ENCODE data around the gene KCNQ1. TPM values are rescaled to one million over a fixed set of nuclear protein-coding genes. Genes with fewer than 3 reads are reported as not detected.

Gene KCNQ1
- total and polyA plus RNA-seq, 2 of the 13 experiments (the other 11 are each of a cell fraction or from before 2014, with no cell fraction given), result 0.02 to 0.08 TPM

DNA sequence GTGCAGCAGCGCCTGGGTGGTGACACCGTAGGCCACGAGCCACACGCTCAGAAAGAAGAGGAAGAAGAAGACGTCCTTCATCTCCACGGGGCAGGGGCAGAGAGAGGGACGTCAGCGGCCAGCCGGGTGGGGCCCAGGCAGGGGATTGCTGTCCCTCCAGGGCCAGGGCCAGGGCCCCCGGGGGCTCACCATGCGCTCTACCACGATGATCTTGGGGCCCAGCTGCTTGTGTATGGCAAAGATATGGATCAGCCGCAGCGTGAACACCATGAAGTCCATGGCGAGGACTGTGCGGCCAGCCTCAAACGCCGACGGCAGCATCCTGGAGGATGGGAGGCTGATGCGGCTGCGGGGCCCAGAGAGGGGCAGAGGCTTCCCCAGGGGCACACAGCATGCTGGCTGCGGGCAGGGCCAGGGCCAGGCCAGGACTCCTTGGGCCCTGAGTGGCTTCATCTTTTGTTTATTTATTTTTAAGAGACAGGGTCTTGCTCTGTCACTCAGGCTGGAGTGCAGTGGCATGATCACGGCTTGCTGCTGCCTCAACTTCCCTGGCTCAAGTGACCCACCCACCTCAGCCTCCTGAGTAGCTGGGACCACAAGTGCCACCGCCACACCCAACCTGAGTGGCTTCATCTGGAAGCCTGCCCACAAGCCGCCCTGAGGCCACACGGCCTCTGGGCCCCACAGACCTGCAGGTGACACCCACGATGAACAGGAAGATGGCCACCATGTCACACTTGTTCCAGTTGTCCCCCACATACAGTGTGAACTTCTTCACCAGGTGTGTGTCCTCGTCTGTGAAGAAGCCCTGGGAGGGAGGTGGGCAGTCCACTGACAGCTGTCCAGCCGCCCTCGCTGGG is 33.1 kb upstream of the KCNQ1 start (continued):
- TF ChIP-seq, protein P1, sequence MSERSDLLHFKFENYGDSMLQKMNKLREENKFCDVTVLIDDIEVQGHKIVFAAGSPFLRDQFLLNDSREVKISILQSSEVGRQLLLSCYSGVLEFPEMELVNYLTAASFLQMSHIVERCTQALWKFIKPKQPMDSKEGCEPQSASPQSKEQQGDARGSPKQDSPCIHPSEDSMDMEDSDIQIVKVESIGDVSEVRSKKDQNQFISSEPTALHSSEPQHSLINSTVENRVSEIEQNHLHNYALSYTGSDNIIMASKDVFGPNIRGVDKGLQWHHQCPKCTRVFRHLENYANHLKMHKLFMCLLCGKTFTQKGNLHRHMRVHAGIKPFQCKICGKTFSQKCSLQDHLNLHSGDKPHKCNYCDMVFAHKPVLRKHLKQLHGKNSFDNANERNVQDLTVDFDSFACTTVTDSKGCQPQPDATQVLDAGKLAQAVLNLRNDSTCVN (CRISPR knock-in tag; IDR thresholded peaks at IDR 0.05; ENCODE audit: borderline replicate concordance), result no peak
- TF ChIP-seq, protein P2, sequence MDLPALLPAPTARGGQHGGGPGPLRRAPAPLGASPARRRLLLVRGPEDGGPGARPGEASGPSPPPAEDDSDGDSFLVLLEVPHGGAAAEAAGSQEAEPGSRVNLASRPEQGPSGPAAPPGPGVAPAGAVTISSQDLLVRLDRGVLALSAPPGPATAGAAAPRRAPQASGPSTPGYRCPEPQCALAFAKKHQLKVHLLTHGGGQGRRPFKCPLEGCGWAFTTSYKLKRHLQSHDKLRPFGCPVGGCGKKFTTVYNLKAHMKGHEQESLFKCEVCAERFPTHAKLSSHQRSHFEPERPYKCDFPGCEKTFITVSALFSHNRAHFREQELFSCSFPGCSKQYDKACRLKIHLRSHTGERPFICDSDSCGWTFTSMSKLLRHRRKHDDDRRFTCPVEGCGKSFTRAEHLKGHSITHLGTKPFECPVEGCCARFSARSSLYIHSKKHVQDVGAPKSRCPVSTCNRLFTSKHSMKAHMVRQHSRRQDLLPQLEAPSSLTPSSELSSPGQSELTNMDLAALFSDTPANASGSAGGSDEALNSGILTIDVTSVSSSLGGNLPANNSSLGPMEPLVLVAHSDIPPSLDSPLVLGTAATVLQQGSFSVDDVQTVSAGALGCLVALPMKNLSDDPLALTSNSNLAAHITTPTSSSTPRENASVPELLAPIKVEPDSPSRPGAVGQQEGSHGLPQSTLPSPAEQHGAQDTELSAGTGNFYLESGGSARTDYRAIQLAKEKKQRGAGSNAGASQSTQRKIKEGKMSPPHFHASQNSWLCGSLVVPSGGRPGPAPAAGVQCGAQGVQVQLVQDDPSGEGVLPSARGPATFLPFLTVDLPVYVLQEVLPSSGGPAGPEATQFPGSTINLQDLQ (CRISPR knock-in tag; IDR thresholded peaks at IDR 0.05), result no peak
- TF ChIP-seq TGIF2 (CRISPR knock-in tag; IDR thresholded peaks at IDR 0.05) (no peak), RBM39 (IDR thresholded peaks at IDR 0.05; ENCODE audit: low read depth, low read length, poor library complexity, severe bottlenecking) (no peak), SKI (IDR thresholded peaks at IDR 0.05; ENCODE audit: partially characterized antibody) (no peak), ZNF354B (CRISPR knock-in tag; IDR thresholded peaks at IDR 0.05) (no peak), ZNF547 (CRISPR knock-in tag; IDR thresholded peaks at IDR 0.05) (no peak), BHLHE40 (IDR thresholded peaks at IDR 0.05; ENCODE audit: low read length) (no peak), CCAR2 (optimal IDR thresholded peaks at IDR 0.05; ENCODE audit: low read depth, low read length) (no peak), ARHGAP35 (CRISPR knock-in tag; IDR thresholded peaks at IDR 0.05; ENCODE audit: borderline replicate concordance) (no peak), ADNP (CRISPR knock-in tag; IDR thresholded peaks at IDR 0.05) (no peak), GABPA (IDR thresholded peaks at IDR 0.05; ENCODE audit: low read depth, low read length) (no peak), GABPA (CRISPR knock-in tag; IDR thresholded peaks at IDR 0.05; ENCODE audit: low read depth) (no peak)
- TF ChIP-seq, protein P3, sequence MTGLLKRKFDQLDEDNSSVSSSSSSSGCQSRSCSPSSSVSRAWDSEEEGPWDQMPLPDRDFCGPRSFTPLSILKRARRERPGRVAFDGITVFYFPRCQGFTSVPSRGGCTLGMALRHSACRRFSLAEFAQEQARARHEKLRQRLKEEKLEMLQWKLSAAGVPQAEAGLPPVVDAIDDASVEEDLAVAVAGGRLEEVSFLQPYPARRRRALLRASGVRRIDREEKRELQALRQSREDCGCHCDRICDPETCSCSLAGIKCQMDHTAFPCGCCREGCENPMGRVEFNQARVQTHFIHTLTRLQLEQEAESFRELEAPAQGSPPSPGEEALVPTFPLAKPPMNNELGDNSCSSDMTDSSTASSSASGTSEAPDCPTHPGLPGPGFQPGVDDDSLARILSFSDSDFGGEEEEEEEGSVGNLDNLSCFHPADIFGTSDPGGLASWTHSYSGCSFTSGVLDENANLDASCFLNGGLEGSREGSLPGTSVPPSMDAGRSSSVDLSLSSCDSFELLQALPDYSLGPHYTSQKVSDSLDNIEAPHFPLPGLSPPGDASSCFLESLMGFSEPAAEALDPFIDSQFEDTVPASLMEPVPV (CRISPR knock-in tag; IDR thresholded peaks at IDR 0.05), result 0 out of 2 replicates have a peak, but pooled peaks have one; percentile 49
- TF ChIP-seq, protein P4, sequence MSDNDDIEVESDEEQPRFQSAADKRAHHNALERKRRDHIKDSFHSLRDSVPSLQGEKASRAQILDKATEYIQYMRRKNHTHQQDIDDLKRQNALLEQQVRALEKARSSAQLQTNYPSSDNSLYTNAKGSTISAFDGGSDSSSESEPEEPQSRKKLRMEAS (IDR thresholded peaks at IDR 0.05), result 0 out of 2 replicates have a peak, but pooled peaks have one; percentile 12
- TF ChIP-seq, protein P5, sequence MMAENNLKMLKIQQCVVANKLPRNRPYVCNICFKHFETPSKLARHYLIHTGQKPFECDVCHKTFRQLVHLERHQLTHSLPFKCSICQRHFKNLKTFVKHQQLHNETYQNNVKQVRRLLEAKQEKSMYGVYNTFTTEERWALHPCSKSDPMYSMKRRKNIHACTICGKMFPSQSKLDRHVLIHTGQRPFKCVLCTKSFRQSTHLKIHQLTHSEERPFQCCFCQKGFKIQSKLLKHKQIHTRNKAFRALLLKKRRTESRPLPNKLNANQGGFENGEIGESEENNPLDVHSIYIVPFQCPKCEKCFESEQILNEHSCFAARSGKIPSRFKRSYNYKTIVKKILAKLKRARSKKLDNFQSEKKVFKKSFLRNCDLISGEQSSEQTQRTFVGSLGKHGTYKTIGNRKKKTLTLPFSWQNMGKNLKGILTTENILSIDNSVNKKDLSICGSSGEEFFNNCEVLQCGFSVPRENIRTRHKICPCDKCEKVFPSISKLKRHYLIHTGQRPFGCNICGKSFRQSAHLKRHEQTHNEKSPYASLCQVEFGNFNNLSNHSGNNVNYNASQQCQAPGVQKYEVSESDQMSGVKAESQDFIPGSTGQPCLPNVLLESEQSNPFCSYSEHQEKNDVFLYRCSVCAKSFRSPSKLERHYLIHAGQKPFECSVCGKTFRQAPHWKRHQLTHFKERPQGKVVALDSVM (CRISPR knock-in tag; IDR thresholded peaks at IDR 0.05), result no peak
- TF ChIP-seq, protein P6, sequence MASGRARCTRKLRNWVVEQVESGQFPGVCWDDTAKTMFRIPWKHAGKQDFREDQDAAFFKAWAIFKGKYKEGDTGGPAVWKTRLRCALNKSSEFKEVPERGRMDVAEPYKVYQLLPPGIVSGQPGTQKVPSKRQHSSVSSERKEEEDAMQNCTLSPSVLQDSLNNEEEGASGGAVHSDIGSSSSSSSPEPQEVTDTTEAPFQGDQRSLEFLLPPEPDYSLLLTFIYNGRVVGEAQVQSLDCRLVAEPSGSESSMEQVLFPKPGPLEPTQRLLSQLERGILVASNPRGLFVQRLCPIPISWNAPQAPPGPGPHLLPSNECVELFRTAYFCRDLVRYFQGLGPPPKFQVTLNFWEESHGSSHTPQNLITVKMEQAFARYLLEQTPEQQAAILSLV (CRISPR knock-in tag; IDR thresholded peaks at IDR 0.05; ENCODE audit: borderline replicate concordance), result 0 out of 2 replicates have a peak, but pooled peaks have one; percentile 20
- TF ChIP-seq, protein P7, sequence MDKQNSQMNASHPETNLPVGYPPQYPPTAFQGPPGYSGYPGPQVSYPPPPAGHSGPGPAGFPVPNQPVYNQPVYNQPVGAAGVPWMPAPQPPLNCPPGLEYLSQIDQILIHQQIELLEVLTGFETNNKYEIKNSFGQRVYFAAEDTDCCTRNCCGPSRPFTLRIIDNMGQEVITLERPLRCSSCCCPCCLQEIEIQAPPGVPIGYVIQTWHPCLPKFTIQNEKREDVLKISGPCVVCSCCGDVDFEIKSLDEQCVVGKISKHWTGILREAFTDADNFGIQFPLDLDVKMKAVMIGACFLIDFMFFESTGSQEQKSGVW (CRISPR knock-in tag; IDR thresholded peaks at IDR 0.05; ENCODE audit: borderline replicate concordance), result no peak

Data from HepG2 (cell line).